ENCODE data around the gene DDX39B.

- TF ChIP-seq POLR2AphosphoS5 (IDR thresholded peaks at IDR 0.05; ENCODE audit: low read depth, low read length) (no peak), TAF1 (IDR thresholded peaks at IDR 0.05; ENCODE audit: borderline replicate concordance, insufficient read depth, low read length) (no peak)
These were observed 43.1 kb downstream of the DDX39B start for GRCh38 chr6:31498748-31499147.

All from PFSK-1 (cell line).